Natural killer cell (primary cell): ENCODE measurements around the gene ERBB4. TPM values are rescaled to one million over a fixed set of nuclear protein-coding genes. Genes with fewer than 3 reads are reported as not detected.

ENCODE experiments used
- ATAC-seq, 3 donors: fragments of 150-1000 bp in 2 of 3; fragments of 200-7000 bp in 1 of 3; cut with Tn5 transposase; 1 replicate in 1 of 3; 2 replicates in 2 of 3; pipeline ENCODE4 v1.10.0; 2021; ENCODE audit warnings: mild to moderate bottlenecking in 2 of 3, moderate library complexity in 2 of 3
- DNase-seq, 2 donors: peaks; one replicate each; pipeline versions ENCODE4 v3.0.0 to v3.0.0-alpha.2; 2013 to 2021; ENCODE audit warnings: mixed read lengths in 1 of 2
- H3K27ac ChIP-seq: one replicate; pipeline ENCODE4 v1.5.1; 2013; ENCODE audit warnings: mild to moderate bottlenecking, low read length
- H3K27me3 ChIP-seq: one replicate; pipeline ENCODE4 v1.6.1; 2013; ENCODE audit warnings: low read length; ENCODE audit not compliant: control insufficient read depth, insufficient read depth
- H3K36me3 ChIP-seq: one replicate; pipeline ENCODE4 v1.6.1; 2013; ENCODE audit warnings: low read length; ENCODE audit not compliant: control insufficient read depth, insufficient read depth
- H3K4me1 ChIP-seq: one replicate; pipeline ENCODE4 v1.6.1; 2013; ENCODE audit warnings: low read length; ENCODE audit not compliant: control insufficient read depth, insufficient read depth
- H3K4me3 ChIP-seq: one replicate; pipeline ENCODE4 v1.5.1; 2013; ENCODE audit warnings: low read length
- H3K9me3 ChIP-seq: one replicate; pipeline ENCODE4 v1.6.1; 2013; ENCODE audit warnings: low read length; ENCODE audit not compliant: control insufficient read depth, insufficient read depth
- H3K27ac Mint-ChIP-seq, 2 donors: one replicate each; pipeline ENCODE4 v1.8.0; 2022; ENCODE audit warnings: mild to moderate bottlenecking in 2 of 2, mixed read lengths in 2 of 2, moderate library complexity in 1 of 2
- H3K27me3 Mint-ChIP-seq, 2 donors: one replicate each; pipeline ENCODE4 v1.8.0; 2022; ENCODE audit warnings: low read depth in 2 of 2, mixed read lengths in 2 of 2
- H3K36me3 Mint-ChIP-seq: one replicate; pipeline ENCODE4 v1.8.0; 2022; ENCODE audit warnings: mixed read lengths
- H3K4me1 Mint-ChIP-seq, 2 donors: one replicate each; pipeline ENCODE4 v1.8.0; 2022; ENCODE audit warnings: mixed read lengths in 2 of 2
- H3K4me3 Mint-ChIP-seq: one replicate; pipeline ENCODE4 v1.8.0; 2022; ENCODE audit warnings: mild to moderate bottlenecking, moderate library complexity, mixed read lengths
- H3K9me3 Mint-ChIP-seq, 2 donors: one replicate each; pipeline ENCODE4 v1.8.0; 2022; ENCODE audit warnings: mixed read lengths in 2 of 2
- WGBS: methylation state at CpG from one replicate; pipeline ENCODE4 v1.1.7; 2013; ENCODE audit warnings: missing lambda C conversion rate; ENCODE audit not compliant: insufficient coverage; 5-methylcytosine and 5-hydroxymethylcytosine counted together
- intact Hi-C: fragments of 100-400 bp; cut with micrococcal nuclease; formaldehyde crosslinking; loops from one replicate; pipeline ENCODE4 v1.14.2; 2022
- total RNA-seq, 4 donors: library from RNA; stranded (reverse); fragments of 120-200 nt in 1 of 4; gene quantifications; one replicate each; pipeline versions ENCODE4 v1.2.3 to v1.2.4, GENCODE V29; 2013 to 2022
- TF ChIP-seq, protein P1 (sequence below): fragments of 200-600 bp; IDR thresholded peaks from one replicate; pipeline ENCODE4 v1.8.0; 2022; ENCODE audit warnings: antibody characterized with exemption

Gene ERBB4
- total RNA-seq, 3 donors from 2014 or later (not counting 1 experiment from before 2014, with no cell fraction given): 0.08 TPM; not detected in 2

DNA sequence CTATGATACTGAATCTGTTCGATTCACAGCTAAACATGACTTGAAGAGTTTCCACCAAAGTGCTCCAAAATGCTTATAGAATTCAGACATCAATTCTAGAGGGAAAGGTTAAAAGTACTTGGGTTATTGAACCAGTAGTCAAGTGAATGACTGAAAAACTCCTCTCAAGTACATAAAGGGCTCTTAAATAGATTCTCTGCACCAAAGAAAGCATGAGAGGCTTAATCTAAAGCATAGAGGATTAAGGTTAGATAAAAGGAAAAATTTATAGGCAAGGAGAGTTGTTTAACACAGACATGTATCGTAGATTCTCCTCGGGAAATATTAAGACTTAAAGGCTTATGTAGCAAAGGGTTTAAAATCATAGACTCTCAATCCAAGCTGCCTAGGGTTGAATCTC is 701.4 kb downstream of the ERBB4 start:
- no peaks in the 10 kb centered on the region for H3K36me3 Mint-ChIP-seq
- Histone ChIP-seq H3K4me3 (no peak overlapping the region), H3K36me3 (no peaks in the 10 kb centered on the region), H3K4me1 (no peaks in the 10 kb centered on the region), H3K27me3 (no peaks in the 10 kb centered on the region), H3K27ac (no peak overlapping the region), H3K9me3 (no peaks in the 10 kb centered on the region)
- intact Hi-C loops: no loop called here
- TF ChIP-seq, protein P1, sequence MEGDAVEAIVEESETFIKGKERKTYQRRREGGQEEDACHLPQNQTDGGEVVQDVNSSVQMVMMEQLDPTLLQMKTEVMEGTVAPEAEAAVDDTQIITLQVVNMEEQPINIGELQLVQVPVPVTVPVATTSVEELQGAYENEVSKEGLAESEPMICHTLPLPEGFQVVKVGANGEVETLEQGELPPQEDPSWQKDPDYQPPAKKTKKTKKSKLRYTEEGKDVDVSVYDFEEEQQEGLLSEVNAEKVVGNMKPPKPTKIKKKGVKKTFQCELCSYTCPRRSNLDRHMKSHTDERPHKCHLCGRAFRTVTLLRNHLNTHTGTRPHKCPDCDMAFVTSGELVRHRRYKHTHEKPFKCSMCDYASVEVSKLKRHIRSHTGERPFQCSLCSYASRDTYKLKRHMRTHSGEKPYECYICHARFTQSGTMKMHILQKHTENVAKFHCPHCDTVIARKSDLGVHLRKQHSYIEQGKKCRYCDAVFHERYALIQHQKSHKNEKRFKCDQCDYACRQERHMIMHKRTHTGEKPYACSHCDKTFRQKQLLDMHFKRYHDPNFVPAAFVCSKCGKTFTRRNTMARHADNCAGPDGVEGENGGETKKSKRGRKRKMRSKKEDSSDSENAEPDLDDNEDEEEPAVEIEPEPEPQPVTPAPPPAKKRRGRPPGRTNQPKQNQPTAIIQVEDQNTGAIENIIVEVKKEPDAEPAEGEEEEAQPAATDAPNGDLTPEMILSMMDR: no peak
- H3K27me3 Mint-ChIP-seq: no peaks in the 10 kb centered on the region
- 92% methylated on average over 2 of the region's 3 CpGs for WGBS
- no peaks in the 10 kb centered on the region for H3K4me1 Mint-ChIP-seq
- peaks cover 3 to 10% of the 10 kb centered on the region in 2 donors for H3K9me3 Mint-ChIP-seq
- no peak overlapping the region for H3K27ac Mint-ChIP-seq
- DNase-seq: no peak
- no peak overlapping the region for H3K4me3 Mint-ChIP-seq
- ATAC-seq: no peak

DNA sequence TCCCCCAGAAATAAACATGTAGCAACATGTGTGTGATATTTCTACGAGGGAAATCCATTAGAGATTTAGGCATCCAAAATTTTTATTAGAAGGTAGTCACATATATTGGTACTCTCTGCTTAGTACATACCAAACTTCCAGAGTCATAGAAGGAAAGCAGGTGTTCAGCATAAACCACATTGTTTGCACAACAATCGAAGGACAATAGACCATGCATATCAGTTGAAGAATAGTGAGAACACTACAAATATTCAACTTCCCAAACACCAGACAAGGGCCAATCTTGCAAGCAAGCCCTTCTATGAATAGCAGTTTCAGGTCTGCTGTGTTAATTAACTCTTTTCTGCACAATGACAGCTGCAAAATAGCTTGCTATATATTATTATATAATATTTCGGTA is 702.2 kb downstream of the ERBB4 start:
- Histone ChIP-seq H3K27ac (no peak overlapping the region), H3K4me3 (no peak overlapping the region), H3K36me3 (no peaks in the 10 kb centered on the region), H3K27me3 (no peaks in the 10 kb centered on the region), H3K9me3 (no peaks in the 10 kb centered on the region), H3K4me1 (no peaks in the 10 kb centered on the region)
- WGBS: 61% methylated on average over 1 of the region's 3 CpGs
- Mint-ChIP-seq H3K4me3 (no peak overlapping the region), H3K9me3 (peaks cover 3 to 10% of the 10 kb centered on the region in 2 donors), H3K4me1 (no peaks in the 10 kb centered on the region), H3K27me3 (no peaks in the 10 kb centered on the region), H3K36me3 (no peaks in the 10 kb centered on the region), H3K27ac (no peak overlapping the region)
- TF ChIP-seq, protein P1: no peak
- ATAC-seq: no peak
- intact Hi-C loops: no loop called here
- no peak for DNase-seq

DNA sequence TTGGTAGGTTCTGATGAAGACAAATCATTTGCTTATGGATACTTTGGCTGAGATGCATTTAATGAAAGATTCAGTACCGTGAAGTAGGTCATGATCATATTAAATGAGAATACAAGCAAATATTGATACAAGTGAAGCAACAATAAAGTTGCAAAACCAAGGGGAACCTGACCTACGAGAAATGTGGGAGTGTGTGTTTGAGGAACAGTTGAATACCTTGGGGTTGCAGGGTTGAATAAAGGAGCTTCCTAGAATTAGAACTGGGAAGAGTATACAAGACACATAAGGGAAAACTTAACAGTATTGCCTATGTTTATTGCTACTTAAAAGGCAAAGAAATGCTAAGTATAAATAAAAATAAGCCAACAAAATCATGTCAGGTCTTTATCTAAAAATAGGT is 702.9 kb downstream of the ERBB4 start:
- Histone ChIP-seq H3K27me3 (no peaks in the 10 kb centered on the region), H3K4me3 (no peak overlapping the region), H3K36me3 (no peaks in the 10 kb centered on the region), H3K4me1 (no peaks in the 10 kb centered on the region), H3K27ac (no peak overlapping the region), H3K9me3 (no peaks in the 10 kb centered on the region)
- Mint-ChIP-seq H3K4me1 (no peaks in the 10 kb centered on the region), H3K27ac (no peak overlapping the region), H3K9me3 (peaks cover 3 to 10% of the 10 kb centered on the region in 2 donors), H3K36me3 (no peaks in the 10 kb centered on the region), H3K27me3 (no peaks in the 10 kb centered on the region), H3K4me3 (no peak overlapping the region)
- ATAC-seq: no peak
- no peak for DNase-seq
- 75% methylated on average over 2 of the region's 2 CpGs for WGBS
- intact Hi-C loops: no loop called here
- TF ChIP-seq, protein P1: no peak

DNA sequence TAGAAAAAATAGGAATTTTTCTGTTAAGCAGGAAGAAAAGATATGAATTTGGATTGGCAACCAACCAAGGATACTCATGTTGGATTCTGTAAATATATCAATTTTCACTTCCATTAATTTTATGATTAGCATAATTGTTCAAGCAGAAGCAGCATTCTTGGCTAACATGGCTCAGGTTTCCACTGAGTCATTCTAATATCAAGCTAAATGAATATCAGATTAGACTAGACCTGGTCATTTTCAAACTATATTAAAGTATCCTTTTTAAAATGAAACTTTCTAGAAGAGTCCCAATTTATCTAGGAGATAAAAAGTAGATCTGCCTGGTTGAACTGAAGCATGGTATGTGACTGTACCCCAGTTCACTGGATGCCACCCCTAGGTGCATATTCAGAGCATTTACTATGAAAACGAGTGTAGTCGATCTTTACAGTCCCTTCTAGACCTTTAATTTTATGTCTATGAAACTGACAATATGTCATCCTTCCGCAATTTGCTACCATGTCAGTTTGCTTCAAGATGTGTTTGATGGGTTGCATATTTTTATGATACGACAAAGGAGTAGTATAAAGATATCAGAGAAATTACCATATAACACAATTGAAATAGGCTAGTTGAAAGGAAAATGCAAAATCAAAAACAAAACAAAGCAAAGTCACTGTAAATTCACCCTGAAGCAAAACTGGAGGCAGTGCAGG is 704.9 kb downstream of the ERBB4 start:
- no peak for ATAC-seq
- H3K27ac Mint-ChIP-seq: no peak overlapping the region
- intact Hi-C loops: no loop called here
- H3K4me1 Mint-ChIP-seq: no peaks in the 10 kb centered on the region
- no peaks in the 10 kb centered on the region for H3K36me3 ChIP-seq
- H3K4me1 ChIP-seq: no peaks in the 10 kb centered on the region
- WGBS: 56% methylated on average over 2 of the region's 4 CpGs
- no peaks in the 10 kb centered on the region for H3K27me3 ChIP-seq
- no peaks in the 10 kb centered on the region for H3K27me3 Mint-ChIP-seq
- no peaks in the 10 kb centered on the region for H3K36me3 Mint-ChIP-seq
- no peak overlapping the region for H3K4me3 ChIP-seq
- H3K4me3 Mint-ChIP-seq: no peak overlapping the region
- no peak overlapping the region for H3K27ac ChIP-seq
- TF ChIP-seq, protein P1: no peak
- no peaks in the 10 kb centered on the region for H3K9me3 ChIP-seq
- H3K9me3 Mint-ChIP-seq: peaks cover 2 to 8% of the 10 kb centered on the region in 2 donors
- no peak for DNase-seq
